HG03571 (cell line): Measurements from ENCODE around the gene REM2.

ENCODE experiments used
- ATAC-seq: cut with Tn5 transposase; IDR thresholded peaks from one replicate; pipeline ENCODE4 v1.9.1; 2021; ENCODE audit not compliant: unreplicated experiment

REM2 gene

DNA sequence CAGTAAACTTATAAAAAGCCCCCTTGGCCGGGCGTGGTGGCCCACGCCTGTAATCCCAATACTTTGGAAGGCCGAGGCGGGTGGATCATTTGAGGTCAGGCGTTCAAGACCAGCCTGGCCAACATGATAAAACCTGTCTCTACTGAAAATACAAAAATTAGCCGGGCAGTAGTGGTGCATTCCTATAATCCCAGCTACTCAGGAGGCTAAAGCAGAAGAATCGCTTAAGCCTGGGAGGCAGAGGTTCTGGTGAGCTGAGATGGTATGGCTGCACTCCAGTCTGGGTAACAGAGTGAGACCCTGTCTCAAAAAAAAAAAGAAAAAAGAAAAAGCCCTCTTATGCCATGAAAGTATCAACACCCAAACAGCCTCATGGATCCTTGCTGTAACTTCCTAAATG, 42.5 kb downstream of the REM2 start:
- no peak for ATAC-seq

GRCh38 chr14:22926316-22926715, 43.3 kb downstream of the REM2 start:
- ATAC-seq: no peak

- no peak for ATAC-seq
Measured at GRCh38 chr14:22928237-22929103, 45.4 kb downstream of the REM2 start.

GRCh38 chr14:22929104-22929960, 46.3 kb downstream of the REM2 start, which contains the start of gene PRMT5:
PRMT5 (minus strand) TSS chr14:22929376; CDS start chr14:22929361, 15 bp downstream.
- peak; percentile 90 for ATAC-seq

GRCh38 chr14:22929961-22930364, 46.9 kb downstream of the REM2 start:
- no peak for ATAC-seq

DNA sequence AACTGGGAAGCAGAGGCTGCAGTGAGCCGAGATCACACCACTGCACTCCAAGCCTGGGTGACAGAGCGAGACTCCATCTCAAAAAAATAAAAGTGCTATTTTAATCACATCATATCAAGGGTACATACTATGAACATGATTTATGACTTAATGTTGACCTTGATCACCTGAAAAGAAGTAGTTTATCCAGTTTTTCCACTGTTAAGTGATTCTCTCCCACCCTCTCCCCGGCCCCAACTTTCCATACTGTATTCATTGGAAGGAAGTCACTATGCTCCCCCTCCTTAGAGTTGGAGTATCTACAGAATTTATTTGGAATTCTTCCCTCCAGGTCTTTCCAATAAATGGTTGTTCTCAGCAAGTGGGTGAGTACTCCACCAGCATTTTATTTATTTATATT, 49.1 kb downstream of the REM2 start:
- ATAC-seq: no peak

DNA sequence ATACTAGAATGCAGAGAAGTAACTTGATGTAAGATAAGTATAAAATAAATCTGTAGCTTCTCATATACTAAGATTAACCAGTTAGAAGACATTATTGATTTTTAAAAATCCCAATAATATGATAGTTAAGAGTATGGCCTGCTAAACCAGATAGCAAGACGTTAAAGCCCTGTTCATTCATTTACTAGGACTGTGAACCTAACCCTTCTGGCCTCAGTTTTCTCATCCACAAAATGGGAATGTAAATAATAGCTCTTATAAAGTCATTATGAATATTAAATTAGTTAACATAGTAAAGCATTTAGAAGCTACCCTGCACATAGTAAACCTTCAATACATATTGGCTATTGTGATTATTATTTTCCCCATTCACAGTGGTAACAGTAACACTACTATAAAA, 52.1 kb downstream of the REM2 start:
- ATAC-seq: no peak
